ENCODE measurements around the gene SPATA2L.

The SPATA2L gene

GRCh38 chr16:89727406-89728120 lies 26.1 kb upstream of the SPATA2L start:
- TF ChIP-seq CTCF (IDR thresholded peaks at IDR 0.05; ENCODE audit: low read depth, low read length): no peak
- H3K4me3 ChIP-seq (ENCODE audit: low read depth, low read length): no peak overlapping the region

- no peak for TF ChIP-seq CTCF (IDR thresholded peaks at IDR 0.05; ENCODE audit: low read depth, low read length)
- no peak overlapping the region for H3K4me3 ChIP-seq (ENCODE audit: low read depth, low read length)
Measured at GRCh38 chr16:89723279-89724250, 22.1 kb upstream of the SPATA2L start.

GRCh38 chr16:89722392-89723278 lies 21.1 kb upstream of the SPATA2L start:
- no peak for TF ChIP-seq CTCF (IDR thresholded peaks at IDR 0.05; ENCODE audit: low read depth, low read length)
- H3K4me3 ChIP-seq (ENCODE audit: low read depth, low read length): peak overlapping the region; percentile 84

GRCh38 chr16:89721546-89722391 lies 20.3 kb upstream of the SPATA2L start:
- TF ChIP-seq CTCF (IDR thresholded peaks at IDR 0.05; ENCODE audit: low read depth, low read length): no peak

GRCh38 chr16:89720813-89721545 lies 19.5 kb upstream of the SPATA2L start, which contains the start of the genes VPS9D1 and ZNF276:
TSS of gene VPS9D1 (minus strand) at chr16:89720898. CDS start at chr16:89720861, 37 bp downstream.
TSS of gene ZNF276 (plus strand) at chr16:89721537. CDS start at chr16:89721641, 104 bp downstream.
- no peak for TF ChIP-seq CTCF (IDR thresholded peaks at IDR 0.05; ENCODE audit: low read depth, low read length)

More at GRCh38 chr16:89721546-89722391, 20.3 kb upstream of the SPATA2L start:
- peak overlapping the region; percentile 84 for H3K4me3 ChIP-seq (ENCODE audit: low read depth, low read length)

GRCh38 chr16:89720551-89720812 lies 19.0 kb upstream of the SPATA2L start:
- TF ChIP-seq CTCF (IDR thresholded peaks at IDR 0.05; ENCODE audit: low read depth, low read length): no peak
- peak overlapping the region; percentile 84 for H3K4me3 ChIP-seq (ENCODE audit: low read depth, low read length)

More at GRCh38 chr16:89720813-89721545, 19.5 kb upstream of the SPATA2L start, which contains the start of the genes VPS9D1 and ZNF276:
- H3K4me3 ChIP-seq (ENCODE audit: low read depth, low read length): peak within 1 kb of the TSS; percentile 84
